ENCODE data around the gene F2.

DNA sequence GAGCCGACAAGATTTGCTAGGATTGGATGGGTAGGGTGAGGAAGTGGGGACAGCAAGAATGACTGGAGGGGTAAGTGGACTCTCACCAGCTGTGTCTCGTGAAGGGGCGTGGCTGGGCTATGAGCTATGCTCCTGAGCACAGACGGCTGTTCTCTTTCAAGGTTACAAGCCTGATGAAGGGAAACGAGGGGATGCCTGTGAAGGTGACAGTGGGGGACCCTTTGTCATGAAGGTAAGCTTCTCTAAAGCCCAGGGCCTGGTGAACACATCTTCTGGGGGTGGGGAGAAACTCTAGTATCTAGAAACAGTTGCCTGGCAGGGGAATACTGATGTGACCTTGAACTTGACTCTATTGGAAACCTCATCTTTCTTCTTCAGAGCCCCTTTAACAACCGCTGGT, 19.9 kb downstream of the F2 start:
- TF ChIP-seq, protein P1, sequence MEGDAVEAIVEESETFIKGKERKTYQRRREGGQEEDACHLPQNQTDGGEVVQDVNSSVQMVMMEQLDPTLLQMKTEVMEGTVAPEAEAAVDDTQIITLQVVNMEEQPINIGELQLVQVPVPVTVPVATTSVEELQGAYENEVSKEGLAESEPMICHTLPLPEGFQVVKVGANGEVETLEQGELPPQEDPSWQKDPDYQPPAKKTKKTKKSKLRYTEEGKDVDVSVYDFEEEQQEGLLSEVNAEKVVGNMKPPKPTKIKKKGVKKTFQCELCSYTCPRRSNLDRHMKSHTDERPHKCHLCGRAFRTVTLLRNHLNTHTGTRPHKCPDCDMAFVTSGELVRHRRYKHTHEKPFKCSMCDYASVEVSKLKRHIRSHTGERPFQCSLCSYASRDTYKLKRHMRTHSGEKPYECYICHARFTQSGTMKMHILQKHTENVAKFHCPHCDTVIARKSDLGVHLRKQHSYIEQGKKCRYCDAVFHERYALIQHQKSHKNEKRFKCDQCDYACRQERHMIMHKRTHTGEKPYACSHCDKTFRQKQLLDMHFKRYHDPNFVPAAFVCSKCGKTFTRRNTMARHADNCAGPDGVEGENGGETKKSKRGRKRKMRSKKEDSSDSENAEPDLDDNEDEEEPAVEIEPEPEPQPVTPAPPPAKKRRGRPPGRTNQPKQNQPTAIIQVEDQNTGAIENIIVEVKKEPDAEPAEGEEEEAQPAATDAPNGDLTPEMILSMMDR (IDR thresholded peaks at IDR 0.05 in 8 of 11, conservative IDR thresholded peaks at IDR 0.05 in 3 of 11) = no peak
- TF ChIP-seq POLR2A (IDR thresholded peaks at IDR 0.05) (no peak), POLR2AphosphoS5 (IDR thresholded peaks at IDR 0.05) (no peak)
